ENCODE measurements around the gene DRAM1. TPM values are rescaled to one million over a fixed set of nuclear protein-coding genes. Genes with fewer than 3 reads are reported as not detected.

DRAM1 gene
- total and polyA plus RNA-seq, 10 of the 15 experiments (the other 5 are each of a cell fraction or from before 2014, with no cell fraction given) = 22.4 to 91.5 (median 41.4) TPM

DNA sequence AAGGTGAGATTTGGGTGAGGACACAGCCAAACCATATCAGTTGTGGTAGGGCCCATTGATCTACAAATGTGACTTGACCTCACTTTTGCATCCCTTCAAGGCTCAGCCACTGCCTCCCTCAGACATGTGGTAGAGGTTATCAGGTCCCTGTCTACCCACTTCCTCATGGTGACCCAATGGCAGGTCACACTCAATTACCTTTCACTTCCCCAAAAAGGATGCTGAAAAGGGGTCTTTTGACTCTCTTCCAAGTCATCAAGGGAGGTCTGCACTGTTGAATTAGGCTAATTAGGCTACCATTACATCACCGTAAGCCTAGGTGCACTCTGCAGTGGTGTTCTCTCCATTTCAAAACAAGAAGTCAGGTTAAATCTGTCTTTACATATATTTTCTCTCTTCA is 22.6 kb upstream of the DRAM1 start:
- Histone ChIP-seq H4K20me1 (ENCODE audit: control insufficient read depth, insufficient read depth) (no peaks in the 10 kb centered on the region), H3K27ac (ENCODE audit: control insufficient read depth, insufficient read depth) (peak overlapping the region; percentile 75), H3K79me2 (ENCODE audit: control insufficient read depth, insufficient read depth, low read length) (no peaks in the 10 kb centered on the region), H2AFZ (ENCODE audit: control insufficient read depth, low read depth, low read length) (peak overlapping the region; percentile 54), H3K4me3 (no peak overlapping the region), H3K27me3 (replicated peaks in 1 of 2; ENCODE audit: control insufficient read depth in 2 of 2, insufficient read depth in 2 of 2, low read length in 1 of 2) (no peaks in the 10 kb centered on the region), H3K4me1 (ENCODE audit: control insufficient read depth, insufficient read depth, low read length) (peaks cover 54% of the 10 kb centered on the region), H3K9ac (ENCODE audit: control insufficient read depth, insufficient read depth, low read length) (no peak overlapping the region), H3K36me3 (ENCODE audit: control insufficient read depth in 2 of 2, insufficient read depth in 2 of 2, low read length in 1 of 2) (no peaks in the 10 kb centered on the region), H3K9me3 (replicated peaks; ENCODE audit: control insufficient read depth, insufficient read depth, low read length) (peaks cover 10% of the 10 kb centered on the region), H3K4me2 (ENCODE audit: control insufficient read depth, insufficient read depth) (peak overlapping the region; percentile 28; the same call in 1 of the 2 replicates)
- 86% methylated on average over 1 of the region's 1 CpG for WGBS (ENCODE audit: insufficient coverage, insufficient replicate concordance, low lambda C conversion rate, missing lambda C conversion rate)
- ChIA-PET SMC1A (ENCODE audit: uncharacterized antibody, unreplicated experiment) (interaction anchor here (0.7 to 2.5 kb wide), 13 partner anchors 9 to 877 kb away, joined by 3 to 18 read pairs (median 4); partner anchors contain the start of gene GNPTAB), CTCF (interaction anchor here (0.9 to 3.2 kb wide), 4 partner anchors 14 to 77 kb away, joined by 3 to 38 read pairs (median 4); partner anchors contain the start of gene GNPTAB), RAD21 (ENCODE audit: unreplicated experiment) (interaction anchor here (0.8 to 2.7 kb wide), 7 partner anchors 14 to 81 kb away, joined by 3 to 16 read pairs (median 5); partner anchors contain the start of gene GNPTAB), POLR2A (interaction anchor here (1.2 to 2.0 kb wide), 4 partner anchors 23 to 36 kb away, joined by 3 to 7 read pairs (median 6); partner anchors contain the start of gene DRAM1)
- DNase-seq (ENCODE audit: low read depth, low spot score) = no peak
- BruUV-seq (replicated peaks) = no TSS peak
- in situ Hi-C loops (cut with MboI) = no loop called here
- FAIRE-seq = peak; percentile 35
- peak; percentile 69 for ATAC-seq
- intact Hi-C loops (cut with micrococcal nuclease; ENCODE audit: unreplicated experiment) = no loop called here
- TF ChIP-seq, protein P1, sequence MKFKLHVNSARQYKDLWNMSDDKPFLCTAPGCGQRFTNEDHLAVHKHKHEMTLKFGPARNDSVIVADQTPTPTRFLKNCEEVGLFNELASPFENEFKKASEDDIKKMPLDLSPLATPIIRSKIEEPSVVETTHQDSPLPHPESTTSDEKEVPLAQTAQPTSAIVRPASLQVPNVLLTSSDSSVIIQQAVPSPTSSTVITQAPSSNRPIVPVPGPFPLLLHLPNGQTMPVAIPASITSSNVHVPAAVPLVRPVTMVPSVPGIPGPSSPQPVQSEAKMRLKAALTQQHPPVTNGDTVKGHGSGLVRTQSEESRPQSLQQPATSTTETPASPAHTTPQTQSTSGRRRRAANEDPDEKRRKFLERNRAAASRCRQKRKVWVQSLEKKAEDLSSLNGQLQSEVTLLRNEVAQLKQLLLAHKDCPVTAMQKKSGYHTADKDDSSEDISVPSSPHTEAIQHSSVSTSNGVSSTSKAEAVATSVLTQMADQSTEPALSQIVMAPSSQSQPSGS (IDR thresholded peaks at IDR 0.05; ENCODE audit: low read length) = peak; percentile 81
- TF ChIP-seq TCF12 (IDR thresholded peaks at IDR 0.05; ENCODE audit: low read depth, low read length) (0 out of 2 replicates have a peak, but pooled peaks have one; percentile 16), IRF3 (IDR thresholded peaks at IDR 0.05) (no peak), SMARCA5 (IDR thresholded peaks at IDR 0.05) (peak; percentile 56; the same call in 1 of the 2 replicates), CEBPB (IDR thresholded peaks at IDR 0.05; ENCODE audit: borderline replicate concordance in 1 of 2, low read depth in 2 of 2, low read length in 2 of 2) (peak in 1 of 2 experiments; percentile 51; a peak in 1 of 4 replicates), SRF (IDR thresholded peaks at IDR 0.05; ENCODE audit: low read depth in 2 of 2, low read length in 2 of 2) (peak in 1 of 2 experiments; percentile 65; a peak in 1 of 4 replicates), EZH2 (IDR thresholded peaks at IDR 0.05; ENCODE audit: borderline replicate concordance, control insufficient read depth, low read depth, low read length) (no peak), MTA2 (IDR thresholded peaks at IDR 0.05; ENCODE audit: low read depth) (peak; percentile 89), GATAD2B (conservative IDR thresholded peaks at IDR 0.05; ENCODE audit: low read depth) (0 out of 2 replicates have a peak, but pooled peaks have one; percentile 53)
- TF ChIP-seq, protein P2, sequence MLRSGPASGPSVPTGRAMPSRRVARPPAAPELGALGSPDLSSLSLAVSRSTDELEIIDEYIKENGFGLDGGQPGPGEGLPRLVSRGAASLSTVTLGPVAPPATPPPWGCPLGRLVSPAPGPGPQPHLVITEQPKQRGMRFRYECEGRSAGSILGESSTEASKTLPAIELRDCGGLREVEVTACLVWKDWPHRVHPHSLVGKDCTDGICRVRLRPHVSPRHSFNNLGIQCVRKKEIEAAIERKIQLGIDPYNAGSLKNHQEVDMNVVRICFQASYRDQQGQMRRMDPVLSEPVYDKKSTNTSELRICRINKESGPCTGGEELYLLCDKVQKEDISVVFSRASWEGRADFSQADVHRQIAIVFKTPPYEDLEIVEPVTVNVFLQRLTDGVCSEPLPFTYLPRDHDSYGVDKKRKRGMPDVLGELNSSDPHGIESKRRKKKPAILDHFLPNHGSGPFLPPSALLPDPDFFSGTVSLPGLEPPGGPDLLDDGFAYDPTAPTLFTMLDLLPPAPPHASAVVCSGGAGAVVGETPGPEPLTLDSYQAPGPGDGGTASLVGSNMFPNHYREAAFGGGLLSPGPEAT (IDR thresholded peaks at IDR 0.05; ENCODE audit: low read depth) = 0 out of 2 replicates have a peak, but pooled peaks have one; percentile 37
- TF ChIP-seq, protein P3, sequence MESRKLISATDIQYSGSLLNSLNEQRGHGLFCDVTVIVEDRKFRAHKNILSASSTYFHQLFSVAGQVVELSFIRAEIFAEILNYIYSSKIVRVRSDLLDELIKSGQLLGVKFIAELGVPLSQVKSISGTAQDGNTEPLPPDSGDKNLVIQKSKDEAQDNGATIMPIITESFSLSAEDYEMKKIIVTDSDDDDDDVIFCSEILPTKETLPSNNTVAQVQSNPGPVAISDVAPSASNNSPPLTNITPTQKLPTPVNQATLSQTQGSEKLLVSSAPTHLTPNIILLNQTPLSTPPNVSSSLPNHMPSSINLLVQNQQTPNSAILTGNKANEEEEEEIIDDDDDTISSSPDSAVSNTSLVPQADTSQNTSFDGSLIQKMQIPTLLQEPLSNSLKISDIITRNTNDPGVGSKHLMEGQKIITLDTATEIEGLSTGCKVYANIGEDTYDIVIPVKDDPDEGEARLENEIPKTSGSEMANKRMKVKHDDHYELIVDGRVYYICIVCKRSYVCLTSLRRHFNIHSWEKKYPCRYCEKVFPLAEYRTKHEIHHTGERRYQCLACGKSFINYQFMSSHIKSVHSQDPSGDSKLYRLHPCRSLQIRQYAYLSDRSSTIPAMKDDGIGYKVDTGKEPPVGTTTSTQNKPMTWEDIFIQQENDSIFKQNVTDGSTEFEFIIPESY (IDR thresholded peaks at IDR 0.05) = 0 out of 2 replicates have a peak, but pooled peaks have one; percentile 4
- TF ChIP-seq, protein P4, sequence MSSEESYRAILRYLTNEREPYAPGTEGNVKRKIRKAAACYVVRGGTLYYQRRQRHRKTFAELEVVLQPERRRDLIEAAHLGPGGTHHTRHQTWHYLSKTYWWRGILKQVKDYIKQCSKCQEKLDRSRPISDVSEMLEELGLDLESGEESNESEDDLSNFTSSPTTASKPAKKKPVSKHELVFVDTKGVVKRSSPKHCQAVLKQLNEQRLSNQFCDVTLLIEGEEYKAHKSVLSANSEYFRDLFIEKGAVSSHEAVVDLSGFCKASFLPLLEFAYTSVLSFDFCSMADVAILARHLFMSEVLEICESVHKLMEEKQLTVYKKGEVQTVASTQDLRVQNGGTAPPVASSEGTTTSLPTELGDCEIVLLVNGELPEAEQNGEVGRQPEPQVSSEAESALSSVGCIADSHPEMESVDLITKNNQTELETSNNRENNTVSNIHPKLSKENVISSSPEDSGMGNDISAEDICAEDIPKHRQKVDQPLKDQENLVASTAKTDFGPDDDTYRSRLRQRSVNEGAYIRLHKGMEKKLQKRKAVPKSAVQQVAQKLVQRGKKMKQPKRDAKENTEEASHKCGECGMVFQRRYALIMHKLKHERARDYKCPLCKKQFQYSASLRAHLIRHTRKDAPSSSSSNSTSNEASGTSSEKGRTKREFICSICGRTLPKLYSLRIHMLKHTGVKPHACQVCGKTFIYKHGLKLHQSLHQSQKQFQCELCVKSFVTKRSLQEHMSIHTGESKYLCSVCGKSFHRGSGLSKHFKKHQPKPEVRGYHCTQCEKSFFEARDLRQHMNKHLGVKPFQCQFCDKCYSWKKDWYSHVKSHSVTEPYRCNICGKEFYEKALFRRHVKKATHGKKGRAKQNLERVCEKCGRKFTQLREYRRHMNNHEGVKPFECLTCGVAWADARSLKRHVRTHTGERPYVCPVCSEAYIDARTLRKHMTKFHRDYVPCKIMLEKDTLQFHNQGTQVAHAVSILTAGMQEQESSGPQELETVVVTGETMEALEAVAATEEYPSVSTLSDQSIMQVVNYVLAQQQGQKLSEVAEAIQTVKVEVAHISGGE (CRISPR knock-in tag; IDR thresholded peaks at IDR 0.05) = no peak
